Erythroblast (primary cell): Measurements from ENCODE around the gene BACE1.

Source experiments
- GATA1 ChIP-seq: IDR thresholded peaks from 2 replicates; pipeline ENCODE4 v1.6.1; 2011; ENCODE audit warnings: low read depth, mild to moderate bottlenecking, control low read depth, low read length, moderate library complexity
- POLR2A ChIP-seq: IDR thresholded peaks from 2 replicates; pipeline ENCODE4 v1.6.1; 2011; ENCODE audit warnings: mild to moderate bottlenecking, low read length

DNA sequence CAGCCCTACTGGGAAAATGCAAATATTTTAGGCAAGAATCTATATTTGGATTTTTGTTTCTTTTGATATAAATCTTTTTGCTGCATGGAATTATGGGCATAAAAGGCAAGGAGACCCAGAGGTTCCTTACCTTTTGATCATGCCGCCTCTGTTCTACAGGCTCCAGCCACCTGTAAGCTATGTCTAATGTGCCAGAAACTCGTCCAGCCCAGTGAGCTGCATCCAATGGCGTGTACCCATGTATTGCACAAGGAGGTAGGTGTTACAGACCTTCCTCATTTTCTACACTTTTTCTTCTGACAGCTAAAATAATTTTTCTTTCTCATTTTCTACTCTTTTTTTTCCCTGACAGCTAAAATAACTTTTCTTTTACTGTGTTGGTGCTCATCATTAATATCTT, 33.1 kb downstream of the BACE1 start:
- no peak for TF ChIP-seq POLR2A
- no peak for TF ChIP-seq GATA1
